K562 (cell line): ENCODE results near the gene GRM2. TPM values are rescaled to one million over a fixed set of nuclear protein-coding genes. Genes with fewer than 3 reads are reported as not detected.

ENCODE experiments used
- CBFB ChIP-seq: sonication (generic); formaldehyde crosslinking; IDR thresholded peaks from 2 replicates; pipeline ENCODE4 v1.4.0; 2020; ENCODE audit warnings: mild to moderate bottlenecking, missing genetic modification reagents
- DDX20 ChIP-seq: fragments of 450-650 bp; IDR thresholded peaks from 2 replicates; pipeline ENCODE4 v1.6.1; 2016; ENCODE audit warnings: missing genetic modification characterization, low read depth, mild to moderate bottlenecking, missing compliant biosample characterization, moderate library complexity
- HDGF ChIP-seq: fragments of 450-650 bp; IDR thresholded peaks from 2 replicates; pipeline ENCODE4 v1.6.1; 2016
- HNRNPH1 ChIP-seq: fragments of 200-400 bp; formaldehyde crosslinking; optimal IDR thresholded peaks from 2 replicates; pipeline ENCODE3; 2017; ENCODE audit warnings: low read depth, mild to moderate bottlenecking, low read length, moderate library complexity
- LCOR ChIP-seq: sonication (generic); formaldehyde crosslinking; IDR thresholded peaks from 2 replicates; pipeline ENCODE4 v1.8.0; 2022; ENCODE audit warnings: mild to moderate bottlenecking, missing genetic modification reagents
- MNT ChIP-seq, 2 experiments: fragments of 450-650 bp; conservative IDR thresholded peaks; 2 replicates each; pipeline ENCODE4 v1.6.1; 2017; ENCODE audit warnings: mild to moderate bottlenecking in 2 of 2, moderate library complexity in 2 of 2
- PRMT5 ChIP-seq: sonication (generic); formaldehyde crosslinking; IDR thresholded peaks from 2 replicates; pipeline ENCODE4 v1.5.0; 2020; ENCODE audit warnings: missing genetic modification reagents
- SMC3 ChIP-seq: conservative IDR thresholded peaks from 2 replicates; pipeline ENCODE4 v1.6.1; 2011; ENCODE audit warnings: low read depth, low read length, improper control_type of control experiment; ENCODE audit not compliant: insufficient read depth
- ZBTB33 ChIP-seq: sonication (generic); formaldehyde crosslinking; IDR thresholded peaks from 2 replicates; pipeline ENCODE4 v1.8.1; 2023; ENCODE audit warnings: mild to moderate bottlenecking, missing genetic modification reagents
- ZC3H8 ChIP-seq: fragments of 450-650 bp; IDR thresholded peaks from 2 replicates; pipeline ENCODE4 v1.6.1; 2017
- ZNF143 ChIP-seq: sonication (generic); formaldehyde crosslinking; IDR thresholded peaks from 2 replicates; pipeline ENCODE4 v1.9.0; 2022; ENCODE audit warnings: mild to moderate bottlenecking, missing genetic modification reagents
- ZNF3 ChIP-seq: fragments of 250-450 bp; sonication (Bioruptor Pico); IDR thresholded peaks from 2 replicates; pipeline ENCODE4 v1.5.0; 2021; ENCODE audit warnings: mild to moderate bottlenecking, moderate library complexity
- ZNF431 ChIP-seq: sonication (generic); formaldehyde crosslinking; IDR thresholded peaks from 2 replicates; pipeline ENCODE4 v1.8.0; 2022; ENCODE audit warnings: mild to moderate bottlenecking, missing genetic modification reagents
- ZNF583 ChIP-seq: fragments of 250-450 bp; sonication (Bioruptor Pico); IDR thresholded peaks from 2 replicates; pipeline ENCODE4 v1.4.0; 2020
- ZNF695 ChIP-seq: fragments of 450-650 bp; formaldehyde crosslinking; IDR thresholded peaks from 2 replicates; pipeline ENCODE4 v1.4.0; 2020; ENCODE audit warnings: mild to moderate bottlenecking, moderate library complexity
- ZNF740 ChIP-seq, 3 experiments: fragments of 200-800 bp in 1 of 3; sonication (Bioruptor generic) in 1 of 3; sonication (generic) in 1 of 3; formaldehyde crosslinking in 1 of 3; IDR thresholded peaks; 2 replicates each; pipeline versions ENCODE4 v1.6.1 to v1.8.0; 2016 to 2022; ENCODE audit warnings: mild to moderate bottlenecking in 2 of 3, missing compliant biosample characterization in 2 of 3, missing genetic modification characterization in 2 of 3, missing genetic modification reagents in 1 of 3
- ZNF77 ChIP-seq: fragments of 250-450 bp; sonication (Bioruptor Pico); IDR thresholded peaks from 2 replicates; pipeline ENCODE4 v1.5.0; 2020
- ZSCAN29 ChIP-seq: fragments of 450-650 bp; IDR thresholded peaks from 2 replicates; pipeline ENCODE4 v1.6.1; 2017
- polyA plus RNA-seq, 8 experiments: library from polyadenylated mRNA; depleted of rRNA in 4 of 8; stranded (reverse) in 5 of 8; unstranded in 3 of 8; fragments of >200 nt; fragmentation: Nextera tagmentation in 2 of 8; fragmentation: Illumina TruSeq in 1 of 8; extraction: Ambion mirVana in 2 of 8; extraction: Trizol in 1 of 8; gene quantifications; 2 replicates each; pipeline versions ENCODE4 v1.2.1 to v1.2.3, GENCODE V29; 2011 to 2014; ENCODE audit warnings: inconsistent platforms in 1 of 8, missing spikeins in 1 of 8
- total RNA-seq, 7 experiments: library from RNA; depleted of rRNA in 6 of 7; stranded (reverse); fragments of >200 nt in 6 of 7; fragmentation: Illumina TruSeq in 2 of 7; extraction: Trizol in 2 of 7; gene quantifications; 2 replicates each; pipeline versions ENCODE4 v1.2.1 to v1.2.3, GENCODE V29; 2011 to 2021; ENCODE audit warnings: low replicate concordance in 1 of 7
- TF ChIP-seq, protein P1 (sequence below): fragments of 450-650 bp; IDR thresholded peaks from 2 replicates; pipeline ENCODE4 v1.6.1; 2016; ENCODE audit warnings: borderline replicate concordance
- TF ChIP-seq, protein P2 (sequence below): fragments of 250-450 bp; sonication (Bioruptor Pico); IDR thresholded peaks from 2 replicates; pipeline ENCODE4 v1.9.0; 2021; ENCODE audit warnings: mild to moderate bottlenecking, inconsistent platforms

The GRM2 gene
- total and polyA plus RNA-seq, 9 of the 15 experiments (the other 6 are each of a cell fraction or from before 2014, with no cell fraction given), result not detected

DNA sequence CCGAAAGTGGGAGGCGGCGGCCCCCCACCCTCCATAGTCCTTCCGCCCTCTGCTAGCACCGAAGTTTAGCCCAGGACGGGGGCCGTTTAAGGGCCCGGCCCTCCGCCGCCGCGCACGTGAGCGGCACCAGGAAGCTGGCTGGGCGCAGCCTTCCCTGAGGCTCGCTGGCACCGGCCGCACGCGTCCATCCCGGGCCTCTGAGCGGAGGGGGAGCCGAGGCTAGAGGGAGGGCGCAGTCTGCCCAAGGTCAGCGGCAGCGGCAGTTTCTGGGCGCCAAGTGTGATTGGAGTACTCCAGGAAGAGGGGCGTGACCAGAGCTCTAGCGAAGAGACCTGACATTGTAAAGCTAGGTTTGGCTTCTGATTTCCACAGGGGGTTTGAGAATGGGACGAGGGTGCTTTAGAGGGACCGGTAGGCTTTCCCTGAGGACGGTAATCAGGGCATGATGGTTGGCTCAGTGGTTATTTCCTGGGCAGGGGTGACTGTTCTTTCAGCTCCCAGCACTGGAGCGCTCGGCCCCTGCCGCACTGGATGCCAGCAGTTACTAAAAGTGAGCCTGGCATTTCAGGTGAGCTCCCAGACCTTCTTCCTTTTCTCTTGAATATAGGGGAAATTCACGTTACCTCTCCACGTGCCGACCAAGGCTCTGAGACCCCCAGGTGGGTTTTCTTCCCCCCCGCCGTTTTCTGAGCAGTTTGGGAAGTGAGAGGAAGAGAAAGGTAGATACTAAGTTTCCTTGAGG is 35.0 kb upstream of the GRM2 start (continued):
- TF ChIP-seq, protein P1, sequence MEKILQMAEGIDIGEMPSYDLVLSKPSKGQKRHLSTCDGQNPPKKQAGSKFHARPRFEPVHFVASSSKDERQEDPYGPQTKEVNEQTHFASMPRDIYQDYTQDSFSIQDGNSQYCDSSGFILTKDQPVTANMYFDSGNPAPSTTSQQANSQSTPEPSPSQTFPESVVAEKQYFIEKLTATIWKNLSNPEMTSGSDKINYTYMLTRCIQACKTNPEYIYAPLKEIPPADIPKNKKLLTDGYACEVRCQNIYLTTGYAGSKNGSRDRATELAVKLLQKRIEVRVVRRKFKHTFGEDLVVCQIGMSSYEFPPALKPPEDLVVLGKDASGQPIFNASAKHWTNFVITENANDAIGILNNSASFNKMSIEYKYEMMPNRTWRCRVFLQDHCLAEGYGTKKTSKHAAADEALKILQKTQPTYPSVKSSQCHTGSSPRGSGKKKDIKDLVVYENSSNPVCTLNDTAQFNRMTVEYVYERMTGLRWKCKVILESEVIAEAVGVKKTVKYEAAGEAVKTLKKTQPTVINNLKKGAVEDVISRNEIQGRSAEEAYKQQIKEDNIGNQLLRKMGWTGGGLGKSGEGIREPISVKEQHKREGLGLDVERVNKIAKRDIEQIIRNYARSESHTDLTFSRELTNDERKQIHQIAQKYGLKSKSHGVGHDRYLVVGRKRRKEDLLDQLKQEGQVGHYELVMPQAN, result no peak
- TF ChIP-seq LCOR (CRISPR knock-in tag) (no peak), ZNF583 (CRISPR knock-in tag) (no peak), CBFB (no peak), ZNF740 (CRISPR knock-in tag; IDR thresholded peaks at IDR 0.05) (no peak; the same call in 1 of the 2 replicates), ZNF740 (tag; IDR thresholded peaks at IDR 0.05) (no peak), MNT (conservative IDR thresholded peaks at IDR 0.05) (peak in 1 of 2 experiments; percentile 58; a peak in 2 of 4 replicates), ZNF143 (no peak), ZNF431 (CRISPR knock-in tag) (no peak), HNRNPH1 (no peak), SMC3 (no peak), PRMT5 (CRISPR knock-in tag) (no peak), HDGF (no peak), ZC3H8 (no peak), ZSCAN29 (no peak), DDX20 (tag) (no peak), ZNF77 (CRISPR knock-in tag) (no peak), ZNF3 (CRISPR knock-in tag) (no peak), ZNF695 (CRISPR knock-in tag) (no peak), ZBTB33 (no peak)
- TF ChIP-seq, protein P2, sequence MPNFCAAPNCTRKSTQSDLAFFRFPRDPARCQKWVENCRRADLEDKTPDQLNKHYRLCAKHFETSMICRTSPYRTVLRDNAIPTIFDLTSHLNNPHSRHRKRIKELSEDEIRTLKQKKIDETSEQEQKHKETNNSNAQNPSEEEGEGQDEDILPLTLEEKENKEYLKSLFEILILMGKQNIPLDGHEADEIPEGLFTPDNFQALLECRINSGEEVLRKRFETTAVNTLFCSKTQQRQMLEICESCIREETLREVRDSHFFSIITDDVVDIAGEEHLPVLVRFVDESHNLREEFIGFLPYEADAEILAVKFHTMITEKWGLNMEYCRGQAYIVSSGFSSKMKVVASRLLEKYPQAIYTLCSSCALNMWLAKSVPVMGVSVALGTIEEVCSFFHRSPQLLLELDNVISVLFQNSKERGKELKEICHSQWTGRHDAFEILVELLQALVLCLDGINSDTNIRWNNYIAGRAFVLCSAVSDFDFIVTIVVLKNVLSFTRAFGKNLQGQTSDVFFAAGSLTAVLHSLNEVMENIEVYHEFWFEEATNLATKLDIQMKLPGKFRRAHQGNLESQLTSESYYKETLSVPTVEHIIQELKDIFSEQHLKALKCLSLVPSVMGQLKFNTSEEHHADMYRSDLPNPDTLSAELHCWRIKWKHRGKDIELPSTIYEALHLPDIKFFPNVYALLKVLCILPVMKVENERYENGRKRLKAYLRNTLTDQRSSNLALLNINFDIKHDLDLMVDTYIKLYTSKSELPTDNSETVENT, result no peak
